NT2/D1 (cell line): ENCODE results near the gene PRKN.

Source experiments
- DNase-seq: peaks from one replicate; pipeline ENCODE4 v3.0.0-alpha.2; 2011; ENCODE audit warnings: low read depth, low spot score
- H3K27me3 ChIP-seq: 2 replicates; pipeline ENCODE4 v1.6.0; 2011; ENCODE audit warnings: mild to moderate bottlenecking; ENCODE audit not compliant: insufficient read length, insufficient read depth
- H3K36me3 ChIP-seq: 2 replicates; pipeline ENCODE4 v1.6.1; 2011; ENCODE audit warnings: mild to moderate bottlenecking, low read length, mixed read lengths; ENCODE audit not compliant: insufficient read depth, insufficient read length
- H3K4me1 ChIP-seq: 2 replicates; pipeline ENCODE4 v1.5.1; 2011; ENCODE audit not compliant: insufficient read depth, insufficient read length
- H3K4me3 ChIP-seq: 2 replicates; pipeline ENCODE4 v1.5.1; 2011; ENCODE audit warnings: low read depth; ENCODE audit not compliant: insufficient read length
- H3K9ac ChIP-seq: 2 replicates; pipeline ENCODE4 v1.6.0; 2011; ENCODE audit warnings: low read depth; ENCODE audit not compliant: insufficient read length
- H3K9me3 ChIP-seq: 2 replicates; pipeline ENCODE4 v1.5.1; 2011; ENCODE audit warnings: mild to moderate bottlenecking, low read length; ENCODE audit not compliant: insufficient read depth
- SUZ12 ChIP-seq: IDR thresholded peaks from 2 replicates; pipeline ENCODE4 v1.6.1; 2011; ENCODE audit not compliant: insufficient read length, insufficient read depth; ENCODE audit errors: extremely low read depth
- YY1 ChIP-seq: IDR thresholded peaks from 2 replicates; pipeline ENCODE4 v1.6.1; 2011; ENCODE audit not compliant: insufficient read length, insufficient read depth
- ZNF274 ChIP-seq: IDR thresholded peaks from 2 replicates; pipeline ENCODE4 v1.6.1; 2011; ENCODE audit warnings: mild to moderate bottlenecking, low read depth, low read length

PRKN gene

GRCh38 chr6:162125659-162126058, 601.9 kb downstream of the PRKN start:
- H3K36me3 ChIP-seq: no peaks in the 10 kb centered on the region
- H3K9ac ChIP-seq: no peak overlapping the region
- no peaks in the 10 kb centered on the region for H3K4me1 ChIP-seq
- no peak overlapping the region for H3K4me3 ChIP-seq
- TF ChIP-seq ZNF274: no peak
- TF ChIP-seq SUZ12: no peak
- no peak for TF ChIP-seq YY1
- no peaks in the 10 kb centered on the region for H3K27me3 ChIP-seq
- no peak for DNase-seq
- no peaks in the 10 kb centered on the region for H3K9me3 ChIP-seq

- no peak for DNase-seq
- TF ChIP-seq YY1 (no peak), ZNF274 (no peak), SUZ12 (no peak)
These were observed 602.7 kb downstream of the PRKN start for GRCh38 chr6:162124710-162125435.

GRCh38 chr6:162123797-162124196, 603.8 kb downstream of the PRKN start:
- Histone ChIP-seq H3K27me3 (no peaks in the 10 kb centered on the region), H3K9me3 (no peaks in the 10 kb centered on the region), H3K4me3 (no peak overlapping the region), H3K9ac (no peak overlapping the region), H3K36me3 (no peaks in the 10 kb centered on the region), H3K4me1 (no peaks in the 10 kb centered on the region)
- DNase-seq: peak; percentile 8
- TF ChIP-seq YY1 (no peak), ZNF274 (no peak), SUZ12 (no peak)

More at GRCh38 chr6:162124710-162125435, 602.7 kb downstream of the PRKN start:
- H3K4me3 ChIP-seq: no peak overlapping the region
- H3K27me3 ChIP-seq: no peaks in the 10 kb centered on the region
- H3K4me1 ChIP-seq: no peaks in the 10 kb centered on the region
- no peak overlapping the region for H3K9ac ChIP-seq
- no peaks in the 10 kb centered on the region for H3K9me3 ChIP-seq
- no peaks in the 10 kb centered on the region for H3K36me3 ChIP-seq

GRCh38 chr6:162119341-162119740, 608.2 kb downstream of the PRKN start:
- H3K4me3 ChIP-seq: no peak overlapping the region
- H3K4me1 ChIP-seq: no peaks in the 10 kb centered on the region
- H3K9ac ChIP-seq: no peak overlapping the region
- no peaks in the 10 kb centered on the region for H3K27me3 ChIP-seq
- TF ChIP-seq YY1: no peak
- TF ChIP-seq SUZ12: no peak
- no peak for TF ChIP-seq ZNF274
- no peaks in the 10 kb centered on the region for H3K36me3 ChIP-seq
- no peak for DNase-seq
- no peaks in the 10 kb centered on the region for H3K9me3 ChIP-seq

GRCh38 chr6:162118706-162119105, 608.9 kb downstream of the PRKN start:
- Histone ChIP-seq H3K4me1 (no peaks in the 10 kb centered on the region), H3K9ac (no peak overlapping the region), H3K9me3 (no peaks in the 10 kb centered on the region), H3K4me3 (no peak overlapping the region), H3K36me3 (no peaks in the 10 kb centered on the region), H3K27me3 (no peaks in the 10 kb centered on the region)
- TF ChIP-seq SUZ12: no peak
- TF ChIP-seq ZNF274: no peak
- TF ChIP-seq YY1: no peak
- DNase-seq: no peak

GRCh38 chr6:162116902-162117525, 610.6 kb downstream of the PRKN start:
- Histone ChIP-seq H3K4me3 (no peak overlapping the region), H3K9me3 (no peaks in the 10 kb centered on the region), H3K36me3 (no peaks in the 10 kb centered on the region), H3K4me1 (no peaks in the 10 kb centered on the region), H3K27me3 (no peaks in the 10 kb centered on the region), H3K9ac (no peak overlapping the region)
- no peak for DNase-seq
- TF ChIP-seq SUZ12: no peak
- TF ChIP-seq ZNF274: no peak
- TF ChIP-seq YY1: no peak

- no peaks in the 10 kb centered on the region for H3K27me3 ChIP-seq
- TF ChIP-seq SUZ12 (no peak), YY1 (no peak), ZNF274 (no peak)
- no peak overlapping the region for H3K9ac ChIP-seq
- H3K36me3 ChIP-seq: no peaks in the 10 kb centered on the region
- no peaks in the 10 kb centered on the region for H3K9me3 ChIP-seq
- H3K4me3 ChIP-seq: no peak overlapping the region
- DNase-seq: no peak
- H3K4me1 ChIP-seq: no peaks in the 10 kb centered on the region
These were observed 618.0 kb downstream of the PRKN start for GRCh38 chr6:162109480-162110050.
